ENCODE measurements around the gene MSRB2.

Gene MSRB2

GRCh38 chr10:23114228-23114850, 19.0 kb downstream of the MSRB2 start:
- in situ Hi-C loops (cut with MboI; ENCODE audit: low pct_unique_long_range_greater_than_20kb, low sequenced_read_pairs, unreplicated experiment), result no loop called here

GRCh38 chr10:23116486-23117205, 21.3 kb downstream of the MSRB2 start:
- TF ChIP-seq CTCF (IDR thresholded peaks at IDR 0.05; ENCODE audit: extremely low read depth, insufficient read depth, missing control alignments), result no peak
- in situ Hi-C loops (cut with MboI; ENCODE audit: low pct_unique_long_range_greater_than_20kb, low sequenced_read_pairs, unreplicated experiment), result no loop called here

More at GRCh38 chr10:23114228-23114850, 19.0 kb downstream of the MSRB2 start:
- no peak for DNase-seq (ENCODE audit: low spot score)
- TF ChIP-seq CTCF (IDR thresholded peaks at IDR 0.05; ENCODE audit: extremely low read depth, insufficient read depth, missing control alignments), result no peak

GRCh38 chr10:23120001-23120934, 24.9 kb downstream of the MSRB2 start:
- no peak for DNase-seq (ENCODE audit: low spot score)
- in situ Hi-C loops (cut with MboI; ENCODE audit: low pct_unique_long_range_greater_than_20kb, low sequenced_read_pairs, unreplicated experiment), result no loop called here
- no peak for TF ChIP-seq CTCF (IDR thresholded peaks at IDR 0.05; ENCODE audit: extremely low read depth, insufficient read depth, missing control alignments)

More at GRCh38 chr10:23116486-23117205, 21.3 kb downstream of the MSRB2 start:
- DNase-seq (ENCODE audit: low spot score), result no peak

GRCh38 chr10:23121135-23121534, 25.8 kb downstream of the MSRB2 start:
- TF ChIP-seq CTCF (IDR thresholded peaks at IDR 0.05; ENCODE audit: extremely low read depth, insufficient read depth, missing control alignments), result no peak
- no peak for DNase-seq (ENCODE audit: low spot score)
- in situ Hi-C loops (cut with MboI; ENCODE audit: low pct_unique_long_range_greater_than_20kb, low sequenced_read_pairs, unreplicated experiment), result no loop called here

- TF ChIP-seq CTCF (IDR thresholded peaks at IDR 0.05; ENCODE audit: extremely low read depth, insufficient read depth, missing control alignments), result no peak
- DNase-seq (ENCODE audit: low spot score), result no peak
- in situ Hi-C loops (cut with MboI; ENCODE audit: low pct_unique_long_range_greater_than_20kb, low sequenced_read_pairs, unreplicated experiment), result no loop called here
Measured at GRCh38 chr10:23136462-23136861, 41.1 kb downstream of the MSRB2 start.

- in situ Hi-C loops (cut with MboI; ENCODE audit: low pct_unique_long_range_greater_than_20kb, low sequenced_read_pairs, unreplicated experiment), result no loop called here
- DNase-seq (ENCODE audit: low spot score), result no peak
- no peak for TF ChIP-seq CTCF (IDR thresholded peaks at IDR 0.05; ENCODE audit: extremely low read depth, insufficient read depth, missing control alignments)
Measured at GRCh38 chr10:23139677-23140076, 44.3 kb downstream of the MSRB2 start.

Measured in GM13977 (cell line).